ENCODE results near the gene NT5C.
"Not testable (repeated sequence)": the region's sequence is repeated elsewhere in the genome, so short reads cannot be mapped to it uniquely, and the experiment has no call there.

The NT5C gene

DNA sequence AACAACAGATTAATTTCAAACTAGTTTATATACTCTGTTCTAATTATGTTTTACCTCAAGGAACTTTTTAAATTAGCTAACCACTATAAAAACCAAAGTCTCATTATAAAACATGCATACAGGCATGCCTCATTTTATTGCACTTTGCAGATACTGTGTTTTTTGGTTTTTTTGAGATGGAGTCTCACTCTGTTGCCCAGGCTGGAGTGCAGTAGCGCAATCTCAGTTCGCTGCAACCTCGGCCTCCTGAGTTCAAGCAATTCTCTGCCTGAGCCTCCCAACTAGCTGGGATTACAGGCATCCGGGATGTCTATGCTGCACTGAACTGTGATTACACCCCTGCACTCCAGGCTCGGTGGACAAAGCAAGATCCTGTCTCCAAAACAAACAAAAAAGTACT is 31.5 kb upstream of the NT5C start:
- Histone ChIP-seq H3K4me1 (ENCODE audit: control insufficient read depth in 2 of 2, insufficient read depth in 1 of 2, low read depth in 1 of 2, low read length in 2 of 2) (no peaks in the 10 kb centered on the region), H3K4me3 (ENCODE audit: low read length in 2 of 2) (no peak overlapping the region), H3K9ac (ENCODE audit: low read depth, low read length, poor library complexity) (no peak overlapping the region), H3K18ac (ENCODE audit: low read length) (no peak overlapping the region), H3K14ac (ENCODE audit: low read length) (no peak overlapping the region), H3K9me3 (replicated peaks in 1 of 2; ENCODE audit: control insufficient read depth in 2 of 2, insufficient read depth in 1 of 2, low read depth in 1 of 2, low read length in 2 of 2) (no peaks in the 10 kb centered on the region), H3K23ac (ENCODE audit: low read depth, low read length, poor library complexity) (no peak overlapping the region), H2BK120ac (ENCODE audit: low read depth, low read length) (no peak overlapping the region), H4K91ac (ENCODE audit: low read depth, low read length, poor library complexity) (no peak overlapping the region), H2AFZ (ENCODE audit: low read length) (no peak overlapping the region), H3K27ac (replicated peaks; ENCODE audit: low read length) (no peak overlapping the region), H3K4me2 (ENCODE audit: insufficient read depth, low read length, poor library complexity, severe bottlenecking) (no peak overlapping the region), H2BK15ac (ENCODE audit: low read length) (no peak overlapping the region), H4K8ac (ENCODE audit: low read depth, low read length) (no peak overlapping the region), H2BK12ac (ENCODE audit: low read length) (no peak overlapping the region), H3K4ac (ENCODE audit: low read length) (no peak overlapping the region), H3K36me3 (replicated peaks in 1 of 2; ENCODE audit: control insufficient read depth in 2 of 2, insufficient read depth in 2 of 2, low read length in 2 of 2) (peaks cover 10 to 78% of the 10 kb centered on the region in 2 donors), H2BK5ac (ENCODE audit: low read length) (no peak overlapping the region), H2AK5ac (ENCODE audit: low read depth, low read length) (no peak overlapping the region), H3K27me3 (ENCODE audit: control insufficient read depth in 3 of 3, insufficient read depth in 3 of 3, low read depth in 1 of 3, low read length in 3 of 3) (no peaks in the 10 kb centered on the region), H3K79me1 (ENCODE audit: low read depth, low read length) (no peaks in the 10 kb centered on the region)
- no CpG with 5 or more reads among the region's 5 CpGs for WGBS, 2 donors (ENCODE audit: extremely low coverage in 2 of 2, insufficient read length in 2 of 2, insufficient replicate concordance in 1 of 2)
- no peak for DNase-seq (ENCODE audit: low spot score)

GRCh38 chr17:75160211-75160610 is 28.7 kb upstream of the NT5C start:
- Histone ChIP-seq H3K9me3 (replicated peaks in 1 of 2; ENCODE audit: control insufficient read depth in 2 of 2, insufficient read depth in 1 of 2, low read depth in 1 of 2, low read length in 2 of 2) (no peaks in the 10 kb centered on the region), H2BK15ac (ENCODE audit: low read length) (no peak overlapping the region), H4K91ac (ENCODE audit: low read depth, low read length, poor library complexity) (no peak overlapping the region), H2BK12ac (ENCODE audit: low read length) (no peak overlapping the region), H3K4me1 (ENCODE audit: control insufficient read depth in 2 of 2, insufficient read depth in 1 of 2, low read depth in 1 of 2, low read length in 2 of 2) (peaks cover 0 to 1% of the 10 kb centered on the region in 2 donors), H3K14ac (ENCODE audit: low read length) (no peak overlapping the region), H2AK5ac (ENCODE audit: low read depth, low read length) (no peak overlapping the region), H3K79me1 (ENCODE audit: low read depth, low read length) (no peaks in the 10 kb centered on the region), H3K27ac (replicated peaks; ENCODE audit: low read length) (no peak overlapping the region), H3K4me3 (ENCODE audit: low read length in 2 of 2) (no peak overlapping the region), H2BK120ac (ENCODE audit: low read depth, low read length) (no peak overlapping the region), H3K4me2 (ENCODE audit: insufficient read depth, low read length, poor library complexity, severe bottlenecking) (no peak overlapping the region), H3K9ac (ENCODE audit: low read depth, low read length, poor library complexity) (no peak overlapping the region), H3K27me3 (ENCODE audit: control insufficient read depth in 3 of 3, insufficient read depth in 3 of 3, low read depth in 1 of 3, low read length in 3 of 3) (no peaks in the 10 kb centered on the region), H3K18ac (ENCODE audit: low read length) (no peak overlapping the region), H4K8ac (ENCODE audit: low read depth, low read length) (no peak overlapping the region), H3K23ac (ENCODE audit: low read depth, low read length, poor library complexity) (no peak overlapping the region), H3K36me3 (replicated peaks in 1 of 2; ENCODE audit: control insufficient read depth in 2 of 2, insufficient read depth in 2 of 2, low read length in 2 of 2) (peaks cover 3 to 60% of the 10 kb centered on the region in 2 donors), H2AFZ (ENCODE audit: low read length) (no peak overlapping the region), H3K4ac (ENCODE audit: low read length) (no peak overlapping the region), H2BK5ac (ENCODE audit: low read length) (no peak overlapping the region)
- WGBS, 2 donors (ENCODE audit: extremely low coverage in 2 of 2, insufficient read length in 2 of 2, insufficient replicate concordance in 1 of 2), result no CpG with 5 or more reads among the region's 5 CpGs
- DNase-seq (ENCODE audit: low spot score), result no peak

DNA sequence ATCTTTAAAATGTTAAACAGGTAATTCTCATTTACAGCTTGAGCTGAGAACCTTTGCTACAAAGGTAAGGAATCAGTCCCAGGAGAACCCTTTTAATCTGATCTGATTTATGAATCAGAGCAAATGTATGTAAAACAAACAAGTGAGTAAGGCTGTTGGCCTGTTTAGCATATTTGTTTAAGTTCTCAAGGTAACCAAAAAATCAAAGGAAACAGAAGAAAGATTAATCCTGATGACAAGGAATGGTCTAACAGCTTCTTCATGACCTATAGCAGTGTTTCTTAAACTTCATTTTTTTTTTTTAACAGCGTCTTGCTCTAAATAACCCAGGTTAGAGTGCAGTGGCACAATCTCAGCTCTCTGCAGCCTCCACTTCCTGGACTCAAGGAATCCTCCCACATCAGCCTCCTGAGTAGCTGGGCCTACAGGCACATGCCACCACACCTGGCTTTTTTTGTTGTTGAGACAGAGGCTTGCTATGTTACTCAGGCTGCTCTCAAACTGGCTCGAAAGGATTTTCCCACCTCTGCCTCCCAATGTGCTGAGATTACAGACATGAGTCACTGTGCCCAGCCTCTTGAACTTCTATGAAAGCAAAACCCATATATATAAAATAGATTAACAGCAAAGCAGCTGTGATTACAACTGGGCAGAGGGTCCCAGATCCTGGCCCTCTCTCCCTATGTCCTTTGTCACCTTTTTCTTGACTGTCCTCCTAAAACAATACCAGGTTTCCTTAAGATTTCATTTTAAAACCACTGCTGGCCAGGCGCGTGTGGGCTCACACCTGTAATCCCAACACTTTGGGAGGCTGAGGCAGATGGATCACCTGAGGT is 27.9 kb upstream of the NT5C start:
- H4K91ac ChIP-seq (ENCODE audit: low read depth, low read length, poor library complexity), result no peak overlapping the region
- H3K18ac ChIP-seq (ENCODE audit: low read length), result no peak overlapping the region
- WGBS, 2 donors (ENCODE audit: extremely low coverage in 2 of 2, insufficient read length in 2 of 2, insufficient replicate concordance in 1 of 2), result no CpG with 5 or more reads among the region's 4 CpGs
- H3K23ac ChIP-seq (ENCODE audit: low read depth, low read length, poor library complexity), result no peak overlapping the region
- no peak overlapping the region for H2AK5ac ChIP-seq (ENCODE audit: low read depth, low read length)
- H2AFZ ChIP-seq (ENCODE audit: low read length), result no peak overlapping the region
- H3K4ac ChIP-seq (ENCODE audit: low read length), result no peak overlapping the region
- no peaks in the 10 kb centered on the region for H3K79me1 ChIP-seq (ENCODE audit: low read depth, low read length)
- no peaks in the 10 kb centered on the region for H3K9me3 ChIP-seq (replicated peaks in 1 of 2; ENCODE audit: control insufficient read depth in 2 of 2, insufficient read depth in 1 of 2, low read depth in 1 of 2, low read length in 2 of 2)
- DNase-seq (ENCODE audit: low spot score), result no peak
- H2BK5ac ChIP-seq (ENCODE audit: low read length), result no peak overlapping the region
- H2BK15ac ChIP-seq (ENCODE audit: low read length), result no peak overlapping the region
- no peak overlapping the region for H4K8ac ChIP-seq (ENCODE audit: low read depth, low read length)
- H3K4me2 ChIP-seq (ENCODE audit: insufficient read depth, low read length, poor library complexity, severe bottlenecking), result no peak overlapping the region
- no peak overlapping the region for H2BK12ac ChIP-seq (ENCODE audit: low read length)
- H3K9ac ChIP-seq (ENCODE audit: low read depth, low read length, poor library complexity), result no peak overlapping the region
- peaks cover 3 to 55% of the 10 kb centered on the region in 2 donors for H3K36me3 ChIP-seq (replicated peaks in 1 of 2; ENCODE audit: control insufficient read depth in 2 of 2, insufficient read depth in 2 of 2, low read length in 2 of 2)
- H3K4me3 ChIP-seq (ENCODE audit: low read length in 2 of 2), result no peak overlapping the region
- H3K14ac ChIP-seq (ENCODE audit: low read length), result no peak overlapping the region
- H3K4me1 ChIP-seq (ENCODE audit: control insufficient read depth in 2 of 2, insufficient read depth in 1 of 2, low read depth in 1 of 2, low read length in 2 of 2), result peaks cover 3 to 7% of the 10 kb centered on the region in 2 donors
- H3K27me3 ChIP-seq (ENCODE audit: control insufficient read depth in 3 of 3, insufficient read depth in 3 of 3, low read depth in 1 of 3, low read length in 3 of 3), result no peaks in the 10 kb centered on the region
- no peak overlapping the region for H3K27ac ChIP-seq (replicated peaks; ENCODE audit: low read length)
- H2BK120ac ChIP-seq (ENCODE audit: low read depth, low read length), result no peak overlapping the region

DNA sequence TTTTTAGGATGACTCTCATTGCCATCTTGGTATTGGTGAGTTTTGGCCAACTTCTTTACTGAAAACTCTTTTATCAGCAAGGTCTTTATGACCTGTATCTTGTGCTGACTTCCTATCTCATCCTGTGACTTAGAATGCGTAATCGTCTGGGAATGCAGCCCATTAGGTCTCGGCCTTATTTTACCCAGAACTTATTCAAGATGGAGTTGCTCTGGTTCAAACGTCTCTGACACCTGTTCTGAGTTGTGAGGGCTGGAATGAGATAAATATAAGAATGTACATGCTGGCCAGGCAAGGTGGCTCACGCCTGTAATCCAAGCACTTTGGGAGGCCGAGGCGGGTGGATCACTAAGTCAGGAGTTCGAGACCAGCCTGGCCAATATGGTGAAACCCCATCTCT is 26.9 kb upstream of the NT5C start:
- H3K27ac ChIP-seq (replicated peaks; ENCODE audit: low read length), result not testable (repeated sequence)
- WGBS, 2 donors (ENCODE audit: extremely low coverage in 2 of 2, insufficient read length in 2 of 2, insufficient replicate concordance in 1 of 2), result no CpG with 5 or more reads among the region's 8 CpGs

More for the DNA sequence above, 26.9 kb upstream of the NT5C start:
- H3K36me3 ChIP-seq (replicated peaks in 1 of 2; ENCODE audit: control insufficient read depth in 2 of 2, insufficient read depth in 2 of 2, low read length in 2 of 2), result peaks cover 3 to 47% of the 10 kb centered on the region in 2 donors
- H3K4me2 ChIP-seq (ENCODE audit: insufficient read depth, low read length, poor library complexity, severe bottlenecking); H4K91ac ChIP-seq (ENCODE audit: low read depth, low read length, poor library complexity); H3K4me3 ChIP-seq (ENCODE audit: low read length in 2 of 2); H3K9ac ChIP-seq (ENCODE audit: low read depth, low read length, poor library complexity); H3K14ac ChIP-seq (ENCODE audit: low read length); H2AK5ac ChIP-seq (ENCODE audit: low read depth, low read length); H3K23ac ChIP-seq (ENCODE audit: low read depth, low read length, poor library complexity); DNase-seq (ENCODE audit: low spot score); H3K9me3 ChIP-seq (replicated peaks in 1 of 2; ENCODE audit: control insufficient read depth in 2 of 2, insufficient read depth in 1 of 2, low read depth in 1 of 2, low read length in 2 of 2); H3K4me1 ChIP-seq (ENCODE audit: control insufficient read depth in 2 of 2, insufficient read depth in 1 of 2, low read depth in 1 of 2, low read length in 2 of 2); H3K27me3 ChIP-seq (ENCODE audit: control insufficient read depth in 3 of 3, insufficient read depth in 3 of 3, low read depth in 1 of 3, low read length in 3 of 3); H2AFZ ChIP-seq (ENCODE audit: low read length); H3K4ac ChIP-seq (ENCODE audit: low read length); H3K18ac ChIP-seq (ENCODE audit: low read length); H2BK15ac ChIP-seq (ENCODE audit: low read length); H2BK120ac ChIP-seq (ENCODE audit: low read depth, low read length); H3K79me1 ChIP-seq (ENCODE audit: low read depth, low read length); H2BK12ac ChIP-seq (ENCODE audit: low read length); H4K8ac ChIP-seq (ENCODE audit: low read depth, low read length); H2BK5ac ChIP-seq (ENCODE audit: low read length): not testable (repeated sequence)

Data from neuronal stem cell (in vitro differentiated cells).